ENCODE data around the gene VPS18.

Gene VPS18

GRCh38 chr15:40925495-40925862, 31.2 kb downstream of the VPS18 start:
- DNase-seq: no peak

GRCh38 chr15:40925863-40926658, 31.8 kb downstream of the VPS18 start:
- DNase-seq: no peak

- no peak for DNase-seq
Observed at GRCh38 chr15:40926659-40927494, 32.6 kb downstream of the VPS18 start.

GRCh38 chr15:40927495-40927872, 33.2 kb downstream of the VPS18 start:
- no peak for DNase-seq

- no peak for DNase-seq
Observed at GRCh38 chr15:40927873-40928806, 33.9 kb downstream of the VPS18 start.

GRCh38 chr15:40928821-40929659, 34.8 kb downstream of the VPS18 start, which contains the start of gene DLL4:
TSS of gene DLL4 (plus strand) at chr15:40929340. CDS start at chr15:40929669, 329 bp downstream.
- peak; percentile 79 for DNase-seq

- DNase-seq: no peak
Observed at GRCh38 chr15:40929660-40930429, 35.6 kb downstream of the VPS18 start.

GRCh38 chr15:40930430-40931299, 36.4 kb downstream of the VPS18 start:
- peak; percentile 68 for DNase-seq

GRCh38 chr15:40931300-40932142, 37.3 kb downstream of the VPS18 start:
- DNase-seq: no peak

GRCh38 chr15:40932156-40932555, 37.9 kb downstream of the VPS18 start:
- DNase-seq: no peak

GRCh38 chr15:40932649-40933516, 38.6 kb downstream of the VPS18 start:
- no peak for DNase-seq

GRCh38 chr15:40933517-40933902, 39.3 kb downstream of the VPS18 start:
- no peak for DNase-seq

- DNase-seq: no peak
Observed at GRCh38 chr15:40934457-40934856, 40.2 kb downstream of the VPS18 start.

- no peak for DNase-seq
Observed at GRCh38 chr15:40936234-40936708, 42.0 kb downstream of the VPS18 start.

GRCh38 chr15:40936709-40937666, 42.7 kb downstream of the VPS18 start:
- DNase-seq: no peak

- DNase-seq: peak; percentile 90
Observed at GRCh38 chr15:40937762-40938535, 43.7 kb downstream of the VPS18 start.

Data from 8988T (cell line).